ENCODE results near the gene SLC35F5. TPM values are rescaled to one million over a fixed set of nuclear protein-coding genes. Genes with fewer than 3 reads are reported as not detected.
"Not testable (repeated sequence)": the region's sequence is repeated elsewhere in the genome, so short reads cannot be mapped to it uniquely, and the experiment has no call there.

The SLC35F5 gene
- total RNA-seq, 3 donors from 2014 or later, result 77.8 to 135 (median 96.7) TPM

DNA sequence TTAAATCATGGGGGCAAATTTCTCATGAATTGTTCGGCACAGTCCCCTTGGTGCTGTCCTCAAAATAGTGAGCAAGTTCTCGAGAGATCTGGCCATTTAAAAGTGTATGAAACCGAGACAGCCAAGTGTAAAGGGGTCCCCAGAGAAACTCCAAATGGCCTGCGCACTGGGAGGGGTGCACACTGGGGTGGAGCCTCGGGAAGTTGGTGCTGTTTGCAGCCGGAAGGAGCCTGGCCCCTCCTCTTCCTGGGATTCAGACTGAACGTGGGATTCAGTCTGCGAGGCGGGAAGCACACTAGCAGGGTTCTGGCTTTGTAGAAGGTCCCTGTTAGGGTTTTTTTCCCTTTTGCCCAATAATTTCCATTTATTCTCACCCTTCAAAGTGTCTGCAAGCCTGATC, 80.6 kb downstream of the SLC35F5 start:
- Histone ChIP-seq H3K27me3 (no peaks in the 10 kb centered on the region), H3K9me3 (no peaks in the 10 kb centered on the region), H3K4me3 (no peak overlapping the region), H3K36me3 (no peaks in the 10 kb centered on the region), H3K4me1 (no peaks in the 10 kb centered on the region), H3K27ac (no peak overlapping the region)
- TF ChIP-seq, protein P1, sequence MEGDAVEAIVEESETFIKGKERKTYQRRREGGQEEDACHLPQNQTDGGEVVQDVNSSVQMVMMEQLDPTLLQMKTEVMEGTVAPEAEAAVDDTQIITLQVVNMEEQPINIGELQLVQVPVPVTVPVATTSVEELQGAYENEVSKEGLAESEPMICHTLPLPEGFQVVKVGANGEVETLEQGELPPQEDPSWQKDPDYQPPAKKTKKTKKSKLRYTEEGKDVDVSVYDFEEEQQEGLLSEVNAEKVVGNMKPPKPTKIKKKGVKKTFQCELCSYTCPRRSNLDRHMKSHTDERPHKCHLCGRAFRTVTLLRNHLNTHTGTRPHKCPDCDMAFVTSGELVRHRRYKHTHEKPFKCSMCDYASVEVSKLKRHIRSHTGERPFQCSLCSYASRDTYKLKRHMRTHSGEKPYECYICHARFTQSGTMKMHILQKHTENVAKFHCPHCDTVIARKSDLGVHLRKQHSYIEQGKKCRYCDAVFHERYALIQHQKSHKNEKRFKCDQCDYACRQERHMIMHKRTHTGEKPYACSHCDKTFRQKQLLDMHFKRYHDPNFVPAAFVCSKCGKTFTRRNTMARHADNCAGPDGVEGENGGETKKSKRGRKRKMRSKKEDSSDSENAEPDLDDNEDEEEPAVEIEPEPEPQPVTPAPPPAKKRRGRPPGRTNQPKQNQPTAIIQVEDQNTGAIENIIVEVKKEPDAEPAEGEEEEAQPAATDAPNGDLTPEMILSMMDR (IDR thresholded peaks at IDR 0.05), result no peak
- TF ChIP-seq POLR2A (IDR thresholded peaks at IDR 0.05), result no peak
- TF ChIP-seq POLR2AphosphoS5 (IDR thresholded peaks at IDR 0.05), result no peak
- intact Hi-C loops (cut with DNase I; ENCODE audit: low total_unique reads), result no loop called here
- no peak for DNase-seq (ENCODE audit: low spot score in 2 of 2)

DNA sequence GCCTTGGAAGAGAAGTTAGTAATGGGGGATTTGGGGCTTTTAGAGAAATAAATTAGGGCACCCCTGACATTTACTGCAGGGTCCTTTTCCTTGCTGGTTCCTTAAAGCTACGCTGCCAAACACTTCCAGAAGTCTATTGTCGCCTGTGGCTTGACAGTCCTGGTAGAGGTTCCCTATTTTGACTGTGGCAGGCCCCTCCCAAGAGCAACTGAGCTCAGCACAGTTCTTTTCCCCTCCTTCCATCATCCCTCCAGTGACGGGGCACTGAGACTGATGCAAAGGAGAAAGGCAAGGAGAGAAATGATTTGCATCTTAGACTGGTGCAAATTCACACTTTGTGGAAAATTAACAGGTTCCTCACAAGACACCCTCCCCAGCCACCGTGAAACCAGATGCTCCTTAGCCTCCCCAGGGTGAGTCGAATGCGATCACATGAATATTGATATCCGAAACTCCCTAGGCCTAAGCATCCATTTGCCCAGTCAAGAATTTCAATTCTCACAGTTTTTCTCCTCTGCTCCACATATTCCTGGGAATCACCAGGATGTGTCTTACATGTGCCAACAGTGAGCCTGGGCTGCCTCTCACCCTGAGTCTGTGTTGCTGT, 84.0 kb downstream of the SLC35F5 start:
- DNase-seq (ENCODE audit: low spot score in 2 of 2), result no peak
- no peaks in the 10 kb centered on the region for H3K27me3 ChIP-seq
- no peak overlapping the region for H3K27ac ChIP-seq
- H3K9me3 ChIP-seq, result no peaks in the 10 kb centered on the region
- no peaks in the 10 kb centered on the region for H3K4me1 ChIP-seq
- intact Hi-C loops (cut with DNase I; ENCODE audit: low total_unique reads), result no loop called here
- H3K4me3 ChIP-seq, result no peak overlapping the region
- H3K36me3 ChIP-seq, result no peaks in the 10 kb centered on the region
- TF ChIP-seq, protein P1 (IDR thresholded peaks at IDR 0.05), result no peak
- TF ChIP-seq POLR2A (IDR thresholded peaks at IDR 0.05), result no peak
- no peak for TF ChIP-seq POLR2AphosphoS5 (IDR thresholded peaks at IDR 0.05)

DNA sequence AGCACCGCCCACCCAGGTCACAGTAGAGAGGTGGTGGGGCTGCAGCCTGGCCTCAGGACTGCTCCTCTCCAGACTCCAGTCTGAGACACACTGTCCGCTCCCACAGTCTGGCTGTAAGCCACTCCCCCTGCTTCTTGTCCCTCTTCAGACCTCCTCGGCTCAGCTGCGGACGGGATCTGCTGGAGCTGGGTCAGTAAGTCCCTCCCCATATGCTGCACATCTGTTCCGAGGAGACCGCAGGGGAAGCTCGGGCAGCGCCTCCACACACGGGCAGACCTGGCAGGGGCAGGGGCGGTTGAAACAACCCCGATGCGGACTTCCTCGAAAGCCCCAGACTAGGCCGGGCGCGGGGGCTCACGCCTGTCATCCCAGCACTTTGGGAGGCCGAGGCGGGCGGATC, 87.4 kb downstream of the SLC35F5 start:
- H3K4me3 ChIP-seq; DNase-seq (ENCODE audit: low spot score in 2 of 2); H3K9me3 ChIP-seq; H3K27me3 ChIP-seq; intact Hi-C loops (cut with DNase I; ENCODE audit: low total_unique reads); H3K27ac ChIP-seq; H3K36me3 ChIP-seq; H3K4me1 ChIP-seq: not testable (repeated sequence)

DNA sequence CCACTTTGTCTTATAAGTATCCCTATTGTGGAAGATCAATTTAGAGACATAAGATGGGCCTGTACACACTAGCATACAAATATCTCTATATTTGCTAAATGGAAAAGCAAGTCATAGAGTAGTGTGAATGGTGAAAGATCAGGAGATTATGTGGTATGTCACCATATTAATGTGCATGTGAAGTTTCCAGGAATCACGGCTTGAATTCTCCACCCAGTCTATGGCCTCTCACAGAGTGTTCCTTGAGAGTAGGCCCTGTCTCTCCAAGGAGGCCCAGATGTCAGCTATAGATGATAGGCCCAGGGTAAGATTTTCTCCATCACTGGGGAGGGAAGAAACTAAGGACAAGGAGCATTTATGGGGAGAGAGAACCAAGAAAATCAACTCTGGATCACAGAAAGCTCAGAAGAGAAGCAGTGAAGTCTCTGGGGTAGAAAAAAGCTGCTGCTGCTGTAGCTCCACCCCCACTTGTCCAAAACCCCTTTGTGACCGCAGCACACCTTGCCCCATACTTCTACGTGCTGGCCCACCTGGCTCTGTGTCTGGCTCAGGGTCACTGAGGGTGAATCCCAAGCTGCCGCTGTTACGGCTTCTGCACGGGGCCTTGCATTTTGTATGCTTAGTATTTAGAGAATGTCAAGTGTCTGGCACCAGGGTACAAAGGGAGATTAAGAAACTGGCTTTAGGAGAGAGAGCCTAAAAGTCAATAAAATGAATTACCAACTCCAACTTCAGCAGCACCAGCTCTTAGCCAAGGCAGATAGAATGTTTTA, 91.5 kb downstream of the SLC35F5 start:
- H3K36me3 ChIP-seq; DNase-seq (ENCODE audit: low spot score in 2 of 2); intact Hi-C loops (cut with DNase I; ENCODE audit: low total_unique reads); H3K27me3 ChIP-seq; H3K27ac ChIP-seq; H3K4me1 ChIP-seq; H3K9me3 ChIP-seq; H3K4me3 ChIP-seq: not testable (repeated sequence)

DNA sequence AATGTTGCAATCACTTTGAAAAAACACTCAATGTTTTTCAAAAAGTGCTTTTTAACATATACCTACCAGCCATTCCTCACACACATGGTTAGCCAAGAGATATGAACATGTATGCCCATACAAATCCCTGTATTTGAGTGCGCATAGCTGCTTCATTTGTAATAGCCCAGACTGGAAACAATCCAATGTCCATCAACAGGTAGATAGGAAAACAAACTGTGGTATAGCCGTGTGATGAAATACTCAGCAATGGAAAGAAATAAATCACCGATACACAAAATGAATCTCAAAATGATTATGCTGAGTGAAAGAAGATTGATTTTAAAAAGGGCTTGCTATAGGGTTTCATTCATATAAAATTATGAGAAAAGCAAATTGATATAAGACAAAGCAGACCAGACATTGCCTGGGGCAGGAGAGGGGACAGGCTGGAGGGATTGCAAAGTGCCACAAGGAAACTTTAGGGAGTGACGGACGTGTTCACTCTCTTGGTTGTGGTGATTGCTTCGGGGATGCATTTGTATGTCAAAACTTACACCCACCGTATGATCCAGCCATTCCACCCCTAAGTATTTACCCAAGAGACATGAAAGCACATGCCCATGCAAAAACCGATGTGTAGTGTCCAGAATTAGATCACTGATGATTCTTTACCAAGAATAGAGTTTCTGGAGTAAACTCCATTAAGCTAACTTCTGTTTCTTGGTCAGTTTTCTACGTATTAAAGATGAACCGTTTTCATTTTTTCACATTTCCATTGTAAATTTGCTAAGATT, 93.0 kb downstream of the SLC35F5 start:
- H3K36me3 ChIP-seq; H3K4me1 ChIP-seq; H3K27me3 ChIP-seq; DNase-seq (ENCODE audit: low spot score in 2 of 2); H3K9me3 ChIP-seq; intact Hi-C loops (cut with DNase I; ENCODE audit: low total_unique reads); H3K4me3 ChIP-seq; H3K27ac ChIP-seq: not testable (repeated sequence)

Other genes starting within 250 kb of the SLC35F5 start
- gene RABL2A, start 129.4 kb downstream of the SLC35F5 start, total RNA-seq, result 10 to 100 TPM; 10.1 to 23.7 (median 14.7) TPM
- gene ACTR3, start 133.4 kb upstream of the SLC35F5 start, total RNA-seq, result 100 to 1,000 TPM in 2 of 3 donors, 10 to 100 TPM in 1; 98.4 to 150 (median 117) TPM

Data from breast epithelium (tissue), 4 donors.